ENCODE measurements around the gene DST. TPM values are rescaled to one million over a fixed set of nuclear protein-coding genes. Genes with fewer than 3 reads are reported as not detected.
A peak's percentile ranks its signal among the peaks of the same experiment; 100 is the strongest.

The DST gene
- 369 and 396 TPM in 2 replicates for total RNA-seq
- 103 and 131 TPM in 2 replicates for polyA plus RNA-seq

DNA sequence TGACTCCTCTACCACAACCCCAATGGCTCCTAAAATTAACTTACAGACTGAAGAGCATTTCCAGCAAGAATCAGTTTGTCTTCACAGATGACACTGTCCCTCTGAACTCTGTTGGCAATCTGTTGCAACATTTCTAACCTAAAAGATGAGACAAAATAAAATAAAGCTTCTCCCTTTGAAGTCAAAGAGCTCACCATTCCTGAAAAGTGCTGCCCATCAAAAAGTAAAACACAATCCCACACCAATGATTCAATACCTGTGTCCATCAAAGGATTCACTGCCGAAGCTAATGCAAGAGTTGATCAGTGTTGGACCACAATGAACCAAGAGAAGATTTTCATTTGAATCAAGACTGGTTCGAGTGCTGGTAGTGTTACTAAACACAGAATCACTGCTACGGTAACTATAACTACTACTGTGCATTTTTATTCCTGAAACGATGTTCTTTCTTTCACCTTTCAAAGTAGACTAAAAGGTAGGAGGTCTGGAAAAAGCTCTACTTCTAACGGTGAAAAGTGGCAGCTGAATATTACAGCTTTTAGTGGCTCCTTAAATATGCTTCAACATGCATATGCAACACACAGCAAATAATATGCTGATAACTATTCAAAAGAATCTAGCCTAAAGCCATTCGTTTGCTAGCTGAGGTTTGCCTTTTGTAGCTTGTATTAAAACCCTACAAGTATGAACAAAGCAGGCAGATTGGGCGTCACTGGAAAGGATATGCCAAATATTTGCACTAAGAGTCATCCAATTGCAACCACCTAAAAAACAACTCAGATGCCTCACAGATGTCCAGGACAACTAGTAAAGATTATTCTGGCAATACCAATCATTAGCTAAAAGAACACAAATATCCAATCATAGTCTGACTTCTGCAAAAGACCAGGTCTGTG is at the start of gene DST:
TSS of gene DST (minus strand) at position 524 of the 896 bp plus-strand sequence.
- Histone ChIP-seq H4K20me1 (ENCODE audit: insufficient read depth, poor library complexity, severe bottlenecking) (no peaks in the 10 kb centered on the region), H3K27me3 (no peaks in the 10 kb centered on the region), H3K36me3 (replicated peaks; ENCODE audit: insufficient read depth, low read depth) (no peaks in the 10 kb centered on the region), H3K4me2 (no peak within 1 kb of the TSS), H2AFZ (no peak within 1 kb of the TSS), H3K4me3 (no peak within 1 kb of the TSS), H3K27ac (peak within 1 kb of the TSS; percentile 36), H3K9me2 (replicated peaks; ENCODE audit: insufficient read depth) (no peaks in the 10 kb centered on the region), H3K79me2 (no peaks in the 10 kb centered on the region), H3K9me3 (ENCODE audit: low read depth) (no peaks in the 10 kb centered on the region), H3K4me1 (ENCODE audit: insufficient read depth) (no peaks in the 10 kb centered on the region)
- 66% methylated on average over 7 of the region's 7 CpGs for WGBS (ENCODE audit: low lambda C conversion rate, missing lambda C conversion rate)
- TF ChIP-seq EZH2phosphoT487 (IDR thresholded peaks at IDR 0.05; ENCODE audit: low read depth, severe bottlenecking, unreplicated experiment), result no peak
- no peak for TF ChIP-seq CTCF (IDR thresholded peaks at IDR 0.05; ENCODE audit: poor library complexity)
- TF ChIP-seq EZH2 (IDR thresholded peaks at IDR 0.05; ENCODE audit: borderline replicate concordance), result no peak
- peak; percentile 19 for DNase-seq (ENCODE audit: low spot score)

DNA sequence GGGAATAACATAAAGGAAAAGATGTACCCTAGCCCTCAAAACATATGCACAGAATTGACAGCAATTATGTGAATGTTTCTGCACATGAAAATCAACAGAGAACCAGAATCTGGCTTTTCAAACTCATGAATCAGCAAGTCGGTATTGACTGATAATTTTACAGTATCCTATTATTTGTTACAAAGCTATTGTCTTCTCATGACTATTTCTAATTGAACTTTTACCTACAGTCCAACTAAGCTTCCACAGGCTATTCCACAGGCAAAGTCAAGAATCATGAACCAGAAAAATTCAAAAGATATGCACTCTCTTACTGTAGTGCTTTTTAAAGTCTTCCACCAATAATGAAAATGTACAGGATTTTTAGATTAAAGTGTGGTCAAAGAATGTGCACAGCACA is 49.1 kb upstream of the DST start:
- H2AFZ ChIP-seq, result no peak overlapping the region
- no peaks in the 10 kb centered on the region for H3K36me3 ChIP-seq (replicated peaks; ENCODE audit: insufficient read depth, low read depth)
- H3K79me2 ChIP-seq, result peaks cover 44% of the 10 kb centered on the region
- H3K27me3 ChIP-seq, result no peaks in the 10 kb centered on the region
- peaks cover 18% of the 10 kb centered on the region for H3K4me1 ChIP-seq (ENCODE audit: insufficient read depth)
- TF ChIP-seq CTCF (IDR thresholded peaks at IDR 0.05; ENCODE audit: poor library complexity) (no peak), EZH2phosphoT487 (IDR thresholded peaks at IDR 0.05; ENCODE audit: low read depth, severe bottlenecking, unreplicated experiment) (no peak)
- WGBS (ENCODE audit: low lambda C conversion rate, missing lambda C conversion rate), result 52% methylated on average over 1 of the region's 1 CpG
- no peaks in the 10 kb centered on the region for H3K9me3 ChIP-seq (ENCODE audit: low read depth)
- peak overlapping the region; percentile 40 for H3K4me3 ChIP-seq
- DNase-seq (ENCODE audit: low spot score), result no peak
- H3K4me2 ChIP-seq, result peak overlapping the region; percentile 68
- H4K20me1 ChIP-seq (ENCODE audit: insufficient read depth, poor library complexity, severe bottlenecking), result no peaks in the 10 kb centered on the region
- peak overlapping the region; percentile 93 for H3K27ac ChIP-seq
- no peaks in the 10 kb centered on the region for H3K9me2 ChIP-seq (replicated peaks; ENCODE audit: insufficient read depth)

GRCh38 chr6:56691286-56691595 is 48.6 kb upstream of the DST start:
- H4K20me1 ChIP-seq (ENCODE audit: insufficient read depth, poor library complexity, severe bottlenecking), result no peaks in the 10 kb centered on the region
- 73% methylated on average over 2 of the region's 2 CpGs for WGBS (ENCODE audit: low lambda C conversion rate, missing lambda C conversion rate)
- no peak for DNase-seq (ENCODE audit: low spot score)
- peaks cover 23% of the 10 kb centered on the region for H3K4me1 ChIP-seq (ENCODE audit: insufficient read depth)
- no peak for TF ChIP-seq EZH2 (IDR thresholded peaks at IDR 0.05; ENCODE audit: borderline replicate concordance)
- no peaks in the 10 kb centered on the region for H3K9me3 ChIP-seq (ENCODE audit: low read depth)
- peak overlapping the region; percentile 40 for H3K4me3 ChIP-seq
- H3K9me2 ChIP-seq (replicated peaks; ENCODE audit: insufficient read depth), result no peaks in the 10 kb centered on the region
- no peaks in the 10 kb centered on the region for H3K27me3 ChIP-seq
- peak overlapping the region; percentile 93 for H3K27ac ChIP-seq
- peak overlapping the region; percentile 68 for H3K4me2 ChIP-seq
- no peaks in the 10 kb centered on the region for H3K36me3 ChIP-seq (replicated peaks; ENCODE audit: insufficient read depth, low read depth)
- H2AFZ ChIP-seq, result no peak overlapping the region
- peaks cover 50% of the 10 kb centered on the region for H3K79me2 ChIP-seq

- H3K36me3 ChIP-seq (replicated peaks; ENCODE audit: insufficient read depth, low read depth), result no peaks in the 10 kb centered on the region
- H2AFZ ChIP-seq, result no peak overlapping the region
- H3K4me3 ChIP-seq, result peak overlapping the region; percentile 14
- peaks cover 29% of the 10 kb centered on the region for H3K4me1 ChIP-seq (ENCODE audit: insufficient read depth)
- H3K27me3 ChIP-seq, result no peaks in the 10 kb centered on the region
- H3K9me3 ChIP-seq (ENCODE audit: low read depth), result no peaks in the 10 kb centered on the region
- H3K27ac ChIP-seq, result peak overlapping the region; percentile 93
- DNase-seq (ENCODE audit: low spot score), result no peak
- H3K9me2 ChIP-seq (replicated peaks; ENCODE audit: insufficient read depth), result no peaks in the 10 kb centered on the region
- peak overlapping the region; percentile 68 for H3K4me2 ChIP-seq
- WGBS (ENCODE audit: low lambda C conversion rate, missing lambda C conversion rate), result 66% methylated on average over 4 of the region's 4 CpGs
- no peaks in the 10 kb centered on the region for H4K20me1 ChIP-seq (ENCODE audit: insufficient read depth, poor library complexity, severe bottlenecking)
- no peak for TF ChIP-seq EZH2phosphoT487 (IDR thresholded peaks at IDR 0.05; ENCODE audit: low read depth, severe bottlenecking, unreplicated experiment)
- no peak for TF ChIP-seq CTCF (IDR thresholded peaks at IDR 0.05; ENCODE audit: poor library complexity)
- no peak for TF ChIP-seq EZH2 (IDR thresholded peaks at IDR 0.05; ENCODE audit: borderline replicate concordance)
- peaks cover 56% of the 10 kb centered on the region for H3K79me2 ChIP-seq
Measured at GRCh38 chr6:56690519-56691285, 48.0 kb upstream of the DST start.

Data from hepatocyte (in vitro differentiated cells).